Measurements from ENCODE around the gene TSPAN18.
A peak's percentile ranks its signal among the peaks of the same experiment; 100 is the strongest.

Gene TSPAN18

GRCh38 chr11:44803009-44803408 is 76.2 kb downstream of the TSPAN18 start:
- DNase-seq, result no peak

- no peak for DNase-seq
Observed at GRCh38 chr11:44804449-44805437, 78.0 kb downstream of the TSPAN18 start.

GRCh38 chr11:44805596-44805995 is 78.8 kb downstream of the TSPAN18 start:
- no peak for DNase-seq

DNA sequence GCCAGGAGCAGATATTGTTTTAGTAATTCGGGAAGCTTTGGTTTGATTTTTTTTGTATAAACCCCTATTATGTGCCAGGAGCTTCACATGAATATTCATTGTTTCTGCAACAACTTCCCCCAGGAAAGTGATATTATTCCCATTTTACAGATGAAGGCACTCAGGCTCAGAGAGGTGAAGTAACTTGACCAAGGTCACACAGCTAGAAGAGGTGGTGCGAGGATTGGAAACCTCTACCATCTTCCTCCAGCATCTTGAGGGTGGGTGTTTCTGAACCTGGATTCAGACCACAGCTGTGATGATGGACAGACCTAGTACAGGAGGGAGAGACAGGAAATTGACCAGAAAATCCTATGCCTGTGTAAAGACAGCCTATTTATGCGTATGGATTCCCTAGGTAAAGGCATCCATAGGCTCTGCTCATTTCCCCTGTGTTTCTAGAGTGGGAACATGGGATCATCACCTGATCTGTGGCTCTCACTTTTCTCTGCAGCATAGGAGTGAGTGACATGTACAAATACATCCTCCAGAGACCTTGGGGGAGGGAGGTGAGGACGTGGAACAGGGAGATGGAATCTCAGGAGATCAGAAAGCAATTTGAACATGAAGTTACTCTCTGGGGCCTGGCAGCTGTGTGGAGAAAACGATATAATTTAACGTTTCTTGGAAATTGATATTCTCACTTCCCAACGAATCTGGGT is 81.4 kb downstream of the TSPAN18 start:
- no peak for DNase-seq

- DNase-seq, result no peak
Observed at GRCh38 chr11:44809283-44809682, 82.5 kb downstream of the TSPAN18 start.

- no peak for DNase-seq
Observed at GRCh38 chr11:44811841-44812448, 85.2 kb downstream of the TSPAN18 start.

GRCh38 chr11:44812971-44813370 is 86.2 kb downstream of the TSPAN18 start:
- DNase-seq, result no peak

GRCh38 chr11:44813401-44813800 is 86.6 kb downstream of the TSPAN18 start:
- DNase-seq, result no peak

DNA sequence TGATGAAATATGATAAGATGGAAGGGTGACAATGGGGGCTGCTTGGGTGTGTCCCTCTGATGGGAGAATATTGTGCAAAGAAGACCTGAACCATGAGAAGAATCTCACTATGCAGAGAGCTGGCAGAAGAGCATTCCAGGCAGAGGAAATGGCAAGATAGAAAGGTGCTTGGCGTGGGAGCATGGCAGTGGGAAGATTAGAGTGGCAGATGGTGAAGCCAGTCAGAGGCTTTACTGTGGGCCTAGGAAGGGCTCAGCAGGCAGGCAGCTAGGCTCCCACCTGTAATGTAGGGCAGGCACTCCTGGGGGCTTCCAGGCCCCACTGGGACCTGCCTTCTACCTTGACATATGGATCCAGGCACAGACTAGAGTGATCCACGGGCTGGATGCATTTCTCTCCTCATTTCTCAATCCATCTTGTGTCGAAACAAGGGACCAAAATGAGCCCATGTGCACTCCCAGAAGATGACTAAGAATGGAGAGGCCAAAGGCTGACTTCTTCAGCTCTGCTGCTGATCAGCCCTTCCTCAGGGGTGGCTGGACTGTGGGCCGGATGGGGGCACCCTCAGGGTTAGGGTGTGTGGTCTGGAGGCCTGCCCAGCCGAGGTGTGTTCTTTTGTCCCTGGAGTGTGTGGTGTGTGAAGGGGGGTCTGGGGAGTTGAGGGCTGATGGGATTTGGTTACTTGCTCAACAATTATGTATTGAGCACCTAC is 88.3 kb downstream of the TSPAN18 start:
- no peak for DNase-seq

- DNase-seq, result no peak
Observed at GRCh38 chr11:44815917-44816456, 89.2 kb downstream of the TSPAN18 start.

DNA sequence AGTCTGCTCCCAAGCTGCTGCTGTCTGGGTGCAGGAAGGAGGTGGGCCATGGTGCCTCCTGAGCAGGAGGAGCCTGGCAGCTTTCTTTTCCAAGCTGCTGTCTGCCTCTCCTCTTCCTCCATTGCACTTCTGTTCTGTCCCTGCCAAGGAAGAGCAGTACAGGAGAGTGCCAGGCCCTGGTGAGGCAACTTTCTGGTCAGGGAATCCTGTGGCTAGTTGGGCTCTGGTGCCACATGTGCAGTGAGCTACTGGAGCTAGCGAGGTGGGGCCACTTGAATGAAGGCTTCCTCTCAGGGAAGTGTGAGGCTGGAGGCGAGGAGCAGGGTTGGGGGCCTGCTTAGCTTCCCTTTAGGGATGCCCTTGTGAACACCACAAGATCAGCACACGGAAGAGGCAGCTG is 90.0 kb downstream of the TSPAN18 start:
- no peak for DNase-seq

DNA sequence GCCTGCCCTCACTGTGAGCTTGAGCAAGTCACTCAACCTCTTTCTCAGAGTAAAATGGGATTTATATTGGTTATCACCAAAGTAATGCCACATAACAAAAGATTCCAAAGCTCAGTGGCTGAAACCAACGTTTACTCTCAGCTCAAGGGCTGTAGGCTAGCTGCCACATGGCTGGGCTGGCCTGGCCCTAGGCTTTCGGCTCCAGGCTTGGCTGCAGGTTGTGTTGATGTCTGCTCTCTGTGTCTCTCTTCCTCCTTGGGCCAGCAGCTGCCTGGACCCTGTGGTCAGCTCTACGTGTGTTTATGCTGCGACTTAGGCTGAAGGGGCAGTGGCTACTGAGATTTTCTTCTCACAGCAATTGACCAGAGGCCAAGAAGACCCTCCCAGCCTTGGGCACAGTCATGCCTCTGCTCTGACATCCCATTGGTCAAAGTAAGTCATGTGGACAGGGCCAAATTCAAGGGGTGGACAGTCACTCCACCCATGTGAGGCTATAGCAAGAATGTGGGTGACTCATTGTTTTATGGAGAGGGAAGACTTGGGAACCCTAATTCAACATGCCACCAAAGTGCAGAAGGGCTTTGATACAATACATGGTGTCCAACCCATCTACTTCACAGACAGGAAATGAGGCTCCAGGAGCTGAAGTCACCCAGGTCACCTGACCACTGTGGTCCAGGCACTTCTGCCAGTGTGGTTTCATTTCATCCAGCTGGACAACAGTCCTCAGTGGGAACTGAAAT is 90.6 kb downstream of the TSPAN18 start:
- DNase-seq, result no peak

- DNase-seq, result no peak
Observed at GRCh38 chr11:44818110-44818509, 91.3 kb downstream of the TSPAN18 start.

DNA sequence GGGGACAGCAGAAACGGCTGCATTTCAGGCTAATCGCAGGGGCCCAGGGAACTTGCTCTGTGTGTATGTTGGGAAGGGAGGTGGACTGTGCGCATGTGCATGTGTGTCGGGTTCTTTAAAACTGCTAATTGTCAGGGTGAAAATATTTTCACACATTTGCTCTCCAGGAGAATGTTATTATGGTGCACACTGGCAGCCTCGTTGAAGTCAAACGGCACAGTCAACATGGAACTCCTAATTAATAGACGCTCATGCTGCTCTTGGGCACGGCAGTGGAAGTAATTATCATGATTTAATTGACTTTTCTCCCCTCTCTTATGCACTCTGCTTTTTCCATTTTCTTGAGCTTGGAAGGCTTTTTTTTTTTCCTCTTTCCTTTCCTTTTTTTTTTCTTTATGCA is 92.6 kb downstream of the TSPAN18 start:
- DNase-seq, result no peak

GRCh38 chr11:44822369-44822768 is 95.6 kb downstream of the TSPAN18 start:
- no peak for DNase-seq

DNA sequence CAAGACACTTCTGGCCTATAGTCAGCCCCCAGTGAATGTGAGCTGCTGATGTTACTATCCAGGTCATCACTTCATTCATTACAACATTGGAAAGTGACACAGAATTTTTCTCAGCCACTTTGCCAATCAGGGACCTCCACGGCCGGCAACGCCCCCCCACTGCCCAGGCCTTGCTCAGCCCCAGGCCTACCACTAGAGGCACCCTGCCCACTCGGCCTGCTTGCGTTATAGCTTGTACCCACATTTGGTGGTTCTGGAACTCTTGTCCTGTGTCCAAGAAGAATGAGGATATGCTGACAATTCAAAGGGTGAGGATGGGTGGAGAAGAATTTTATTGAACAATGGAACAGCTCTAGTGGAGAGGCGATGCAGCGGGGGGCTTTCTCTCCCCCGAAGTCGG is 96.2 kb downstream of the TSPAN18 start:
- DNase-seq, result no peak

DNA sequence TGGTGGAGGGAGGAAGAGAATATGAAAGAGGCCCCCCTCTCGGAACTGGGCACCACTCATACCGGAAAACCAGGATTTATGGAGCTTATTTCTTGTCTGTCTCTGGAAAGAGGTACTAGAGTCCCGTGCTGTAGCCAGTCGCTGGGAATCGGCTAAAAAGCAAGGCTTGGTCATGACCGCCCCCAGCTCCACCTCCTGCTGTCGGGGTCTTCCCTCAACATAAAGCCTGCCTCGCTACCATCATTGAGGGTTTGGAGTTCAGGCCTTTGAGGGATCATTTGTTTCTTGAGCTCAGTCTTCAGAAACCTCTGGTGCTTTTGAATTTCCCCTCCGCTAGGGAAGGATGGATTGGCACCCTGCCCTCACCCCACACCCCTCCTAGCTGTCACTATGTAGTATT is 97.1 kb downstream of the TSPAN18 start:
- no peak for DNase-seq

GRCh38 chr11:44824300-44824704 is 97.5 kb downstream of the TSPAN18 start:
- DNase-seq, result peak; percentile 79

DNA sequence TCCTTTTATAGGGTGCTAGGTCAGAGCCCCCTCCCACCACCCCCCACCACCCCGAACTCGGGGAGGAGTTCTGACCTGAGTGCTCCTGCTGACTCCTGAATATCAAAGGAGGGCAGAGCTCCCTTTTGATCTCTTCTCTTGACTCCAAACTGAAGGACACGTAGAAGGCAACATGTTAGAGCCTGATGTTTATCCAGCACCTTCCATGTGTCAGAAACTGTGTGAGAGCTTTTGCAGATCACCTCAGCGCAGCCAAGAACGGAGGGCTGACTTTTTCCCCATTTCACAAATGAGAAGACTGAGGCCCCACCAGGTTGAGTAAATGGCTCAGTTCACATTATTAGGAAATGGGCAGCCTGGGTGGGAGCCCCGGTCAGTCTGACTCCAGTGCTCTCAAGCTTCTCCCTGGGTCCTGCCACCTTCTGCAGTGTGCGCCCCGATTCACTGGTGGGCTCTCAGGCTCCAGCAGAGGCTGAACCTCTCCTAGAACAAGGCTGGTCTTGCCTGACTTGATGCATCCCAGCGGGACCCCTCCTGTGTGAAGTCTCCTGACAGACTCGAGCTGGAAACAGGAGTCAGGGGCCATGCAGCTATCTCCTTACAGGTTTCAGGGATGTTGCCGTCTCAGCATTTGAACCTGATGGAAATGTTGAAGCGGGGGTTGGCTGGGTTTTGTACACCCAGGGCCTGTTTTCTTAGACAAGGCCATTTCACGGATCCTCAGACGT is 98.5 kb downstream of the TSPAN18 start:
- DNase-seq, result no peak

- no peak for DNase-seq
Observed at GRCh38 chr11:44826922-44827643, 100.3 kb downstream of the TSPAN18 start.
